HepG2 (cell line): Measurements from ENCODE around the gene SMARCD1. TPM values are rescaled to one million over a fixed set of nuclear protein-coding genes. Genes with fewer than 3 reads are reported as not detected.

Source experiments
- BCL6 ChIP-seq: IDR thresholded peaks from 2 replicates; pipeline ENCODE4 v1.6.1; 2016; ENCODE audit warnings: missing genetic modification reagents, missing compliant biosample characterization
- BORCS8-MEF2B ChIP-seq: sonication (generic); formaldehyde crosslinking; IDR thresholded peaks from 2 replicates; pipeline ENCODE4 v1.8.0; 2022; ENCODE audit warnings: mild to moderate bottlenecking, missing genetic modification reagents
- DNMT1 ChIP-seq: sonication (generic); formaldehyde crosslinking; IDR thresholded peaks from 2 replicates; pipeline ENCODE4 v1.5.1; 2020; ENCODE audit warnings: mild to moderate bottlenecking, missing genetic modification reagents
- GATAD2A ChIP-seq: IDR thresholded peaks from 2 replicates; pipeline ENCODE4 v1.6.1; 2016
- HDAC1 ChIP-seq: sonication (generic); formaldehyde crosslinking; IDR thresholded peaks from 2 replicates; pipeline ENCODE4 v1.5.1; 2020; ENCODE audit warnings: mild to moderate bottlenecking, missing genetic modification reagents
- HDAC2 ChIP-seq: sonication (generic); formaldehyde crosslinking; IDR thresholded peaks from 2 replicates; pipeline ENCODE4 v1.4.0; 2020; ENCODE audit warnings: missing genetic modification reagents
- HIVEP1 ChIP-seq: sonication (generic); formaldehyde crosslinking; IDR thresholded peaks from 2 replicates; pipeline ENCODE4 v1.4.0; 2020; ENCODE audit warnings: mild to moderate bottlenecking, missing genetic modification reagents
- HNF4G ChIP-seq, 2 experiments: sonication (generic) in 1 of 2; formaldehyde crosslinking in 1 of 2; IDR thresholded peaks; 2 replicates each; pipeline versions ENCODE4 v1.4.0 to v1.6.1; 2011 to 2020; ENCODE audit warnings: borderline replicate concordance in 2 of 2, low read depth in 2 of 2, mild to moderate bottlenecking in 2 of 2, low read length in 1 of 2, missing genetic modification reagents in 1 of 2, moderate library complexity in 1 of 2
- HOXA3 ChIP-seq: sonication (generic); formaldehyde crosslinking; IDR thresholded peaks from 2 replicates; pipeline ENCODE4 v1.5.0; 2020; ENCODE audit warnings: missing genetic modification reagents
- MAF1 ChIP-seq: sonication (generic); formaldehyde crosslinking; IDR thresholded peaks from 2 replicates; pipeline ENCODE4 v1.5.0; 2020; ENCODE audit warnings: missing genetic modification reagents, borderline replicate concordance
- MAZ ChIP-seq, 2 experiments: sonication (generic) in 1 of 2; formaldehyde crosslinking in 1 of 2; IDR thresholded peaks; 2 replicates each; pipeline versions ENCODE4 v1.5.0 to v1.6.1; 2012 to 2020; ENCODE audit warnings: low read depth in 2 of 2, mild to moderate bottlenecking in 2 of 2, borderline replicate concordance in 1 of 2, improper control_type of control experiment in 1 of 2, low read length in 1 of 2, missing genetic modification reagents in 1 of 2, moderate library complexity in 1 of 2
- MTA1 ChIP-seq: sonication (generic); formaldehyde crosslinking; IDR thresholded peaks from 2 replicates; pipeline ENCODE4 v1.4.0; 2020; ENCODE audit warnings: missing genetic modification reagents, mild to moderate bottlenecking, borderline replicate concordance
- MYC ChIP-seq: sonication (generic); formaldehyde crosslinking; IDR thresholded peaks from 2 replicates; pipeline ENCODE4 v1.9.0; 2021; ENCODE audit warnings: missing genetic modification reagents, borderline replicate concordance
- NFE2L2 ChIP-seq: fragments of 150-350 bp; IDR thresholded peaks from 2 replicates; pipeline ENCODE4 v1.6.1; 2014; ENCODE audit warnings: low read length
- NFKB2 ChIP-seq: sonication (generic); formaldehyde crosslinking; IDR thresholded peaks from 2 replicates; pipeline ENCODE4 v1.4.0; 2020; ENCODE audit warnings: missing genetic modification reagents, borderline replicate concordance
- POLR2G ChIP-seq: fragments of 200-400 bp; formaldehyde crosslinking; IDR thresholded peaks from 2 replicates; pipeline ENCODE4 v1.6.1; 2018; ENCODE audit warnings: mild to moderate bottlenecking, low read depth, low read length, moderate library complexity
- SALL1 ChIP-seq: sonication (generic); formaldehyde crosslinking; IDR thresholded peaks from 2 replicates; pipeline ENCODE4 v1.8.0; 2022; ENCODE audit warnings: mild to moderate bottlenecking, missing genetic modification reagents
- SNAI1 ChIP-seq: sonication (generic); formaldehyde crosslinking; IDR thresholded peaks from 2 replicates; pipeline ENCODE4 v1.5.0; 2020; ENCODE audit warnings: mild to moderate bottlenecking, missing genetic modification reagents, borderline replicate concordance
- SUZ12 ChIP-seq: fragments of 150-350 bp; IDR thresholded peaks from 2 replicates; pipeline ENCODE4 v1.6.1; 2014; ENCODE audit warnings: low read depth, low read length
- YEATS4 ChIP-seq: sonication (generic); formaldehyde crosslinking; IDR thresholded peaks from 2 replicates; pipeline ENCODE4 v1.4.0; 2020; ENCODE audit warnings: missing genetic modification reagents, borderline replicate concordance
- ZNF292 ChIP-seq: sonication (generic); formaldehyde crosslinking; IDR thresholded peaks from 2 replicates; pipeline ENCODE4 v1.8.1; 2022; ENCODE audit warnings: mild to moderate bottlenecking, low read depth, missing genetic modification reagents, borderline replicate concordance
- ZNF331 ChIP-seq: sonication (generic); formaldehyde crosslinking; IDR thresholded peaks from 2 replicates; pipeline ENCODE4 v1.4.0; 2020; ENCODE audit warnings: missing genetic modification reagents
- ZNF335 ChIP-seq: sonication (generic); formaldehyde crosslinking; IDR thresholded peaks from 2 replicates; pipeline ENCODE4 v1.4.0; 2020; ENCODE audit warnings: missing genetic modification reagents
- ZNF619 ChIP-seq: sonication (generic); formaldehyde crosslinking; IDR thresholded peaks from 2 replicates; pipeline ENCODE4 v1.4.0; 2020; ENCODE audit warnings: mild to moderate bottlenecking, missing genetic modification reagents
- ZSCAN21 ChIP-seq: sonication (generic); formaldehyde crosslinking; IDR thresholded peaks from 2 replicates; pipeline ENCODE4 v1.8.0; 2022; ENCODE audit warnings: mild to moderate bottlenecking, missing genetic modification reagents, moderate library complexity, borderline replicate concordance
- polyA plus RNA-seq, 8 experiments: library from polyadenylated mRNA; depleted of rRNA in 3 of 8; stranded (reverse) in 7 of 8; unstranded in 1 of 8; fragments of >200 nt; fragmentation: Illumina TruSeq in 4 of 8; extraction: Trizol in 4 of 8; gene quantifications; 2 replicates each; pipeline versions ENCODE4 v1.2.1 to v1.2.3, GENCODE V29; 2011 to 2016; ENCODE audit warnings: low read depth in 4 of 8, missing spikeins in 1 of 8, mixed read lengths in 1 of 8; ENCODE audit not compliant: insufficient read depth in 1 of 8
- total RNA-seq, 5 experiments: library from RNA; depleted of rRNA; stranded (reverse); fragments of >200 nt; fragmentation: Illumina TruSeq; extraction: Trizol; gene quantifications; 2 replicates each; pipeline ENCODE4 v1.2.3, GENCODE V29; 2016; ENCODE audit warnings: low read depth in 1 of 5
- TF ChIP-seq, protein P1 (sequence below): sonication (generic); formaldehyde crosslinking; IDR thresholded peaks from 2 replicates; pipeline ENCODE4 v1.5.0; 2020; ENCODE audit warnings: missing genetic modification reagents
- TF ChIP-seq, protein P2 (sequence below): sonication (generic); formaldehyde crosslinking; IDR thresholded peaks from 2 replicates; pipeline ENCODE4 v1.9.0; 2021; ENCODE audit warnings: missing genetic modification reagents, borderline replicate concordance

The SMARCD1 gene
- total and polyA plus RNA-seq, 2 of the 13 experiments (the other 11 are each of a cell fraction or from before 2014, with no cell fraction given), result 51.7 to 54.6 TPM

DNA sequence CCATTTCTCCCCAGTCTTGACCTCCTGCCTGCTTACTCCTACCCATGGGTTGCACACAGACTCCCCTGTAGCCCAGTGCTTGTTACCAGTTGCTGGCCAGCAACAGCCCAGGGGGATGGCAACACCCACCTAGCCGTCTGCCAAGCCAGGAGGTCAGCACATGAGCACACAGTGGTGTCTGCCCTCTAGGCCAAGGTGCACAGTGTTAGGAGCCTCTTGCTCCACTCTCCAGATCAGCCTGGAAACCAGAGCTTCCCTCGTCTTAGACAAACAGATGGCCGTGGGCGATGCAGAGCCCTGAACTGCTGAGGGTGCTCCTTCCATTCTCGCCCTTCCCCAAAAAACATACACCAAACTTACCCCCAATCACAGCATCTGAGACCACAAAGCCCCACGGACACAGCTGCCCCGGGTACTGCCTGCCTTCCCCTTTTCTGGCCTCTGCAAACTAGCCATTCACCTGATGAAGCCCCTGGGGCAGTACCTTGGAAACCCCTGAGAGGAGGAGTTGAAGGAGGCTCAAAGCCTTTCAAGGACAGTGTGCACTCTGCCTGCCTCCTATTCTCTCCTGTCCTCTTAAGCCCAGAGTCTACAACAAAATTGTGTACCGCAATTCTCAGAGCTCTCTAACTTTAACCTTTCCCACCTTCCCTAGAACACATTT is 17.6 kb downstream of the SMARCD1 start (continued):
- TF ChIP-seq MAF1, result no peak
- TF ChIP-seq HDAC1 (CRISPR knock-in tag), result no peak
- peak; percentile 52; the same call in 1 of the 2 replicates for TF ChIP-seq GATAD2A (CRISPR knock-in tag)
- 0 out of 2 replicates have a peak, but pooled peaks have one; percentile 49 for TF ChIP-seq ZNF335 (CRISPR knock-in tag)
- peak; percentile 52; the same call in 1 of the 2 replicates for TF ChIP-seq YEATS4 (CRISPR knock-in tag)
- no peak for TF ChIP-seq MAZ (IDR thresholded peaks at IDR 0.05; ENCODE audit: borderline replicate concordance, low read depth, low read length)
- TF ChIP-seq MAZ (CRISPR knock-in tag; IDR thresholded peaks at IDR 0.05; ENCODE audit: low read depth), result peak; percentile 36; the same call in 1 of the 2 replicates
- no peak for TF ChIP-seq NFE2L2
- TF ChIP-seq ZNF331 (CRISPR knock-in tag), result peak; percentile 63; the same call in 1 of the 2 replicates
- peak; percentile 45 for TF ChIP-seq HNF4G (IDR thresholded peaks at IDR 0.05; ENCODE audit: borderline replicate concordance, low read depth, low read length)
- TF ChIP-seq HNF4G (CRISPR knock-in tag; IDR thresholded peaks at IDR 0.05; ENCODE audit: borderline replicate concordance, low read depth), result 0 out of 2 replicates have a peak, but pooled peaks have one; percentile 49
- peak; percentile 49; the same call in 1 of the 2 replicates for TF ChIP-seq HIVEP1 (CRISPR knock-in tag)
- peak; percentile 70; the same call in 1 of the 2 replicates for TF ChIP-seq SALL1 (CRISPR knock-in tag)
- no peak for TF ChIP-seq DNMT1
- no peak for TF ChIP-seq SNAI1 (CRISPR knock-in tag)
- TF ChIP-seq SUZ12, result no peak
- TF ChIP-seq MYC (CRISPR knock-in tag), result peak; percentile 59; the same call in 1 of the 2 replicates
- TF ChIP-seq, protein P1, sequence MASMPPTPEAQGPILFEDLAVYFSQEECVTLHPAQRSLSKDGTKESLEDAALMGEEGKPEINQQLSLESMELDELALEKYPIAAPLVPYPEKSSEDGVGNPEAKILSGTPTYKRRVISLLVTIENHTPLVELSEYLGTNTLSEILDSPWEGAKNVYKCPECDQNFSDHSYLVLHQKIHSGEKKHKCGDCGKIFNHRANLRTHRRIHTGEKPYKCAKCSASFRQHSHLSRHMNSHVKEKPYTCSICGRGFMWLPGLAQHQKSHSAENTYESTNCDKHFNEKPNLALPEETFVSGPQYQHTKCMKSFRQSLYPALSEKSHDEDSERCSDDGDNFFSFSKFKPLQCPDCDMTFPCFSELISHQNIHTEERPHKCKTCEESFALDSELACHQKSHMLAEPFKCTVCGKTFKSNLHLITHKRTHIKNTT (CRISPR knock-in tag), result no peak
- TF ChIP-seq BORCS8-MEF2B (CRISPR knock-in tag), result peak; percentile 59; the same call in 1 of the 2 replicates
- TF ChIP-seq ZNF292 (CRISPR knock-in tag), result peak; percentile 50; the same call in 1 of the 2 replicates
- peak; percentile 35; the same call in 1 of the 2 replicates for TF ChIP-seq BCL6 (CRISPR knock-in tag)
- TF ChIP-seq, protein P2, sequence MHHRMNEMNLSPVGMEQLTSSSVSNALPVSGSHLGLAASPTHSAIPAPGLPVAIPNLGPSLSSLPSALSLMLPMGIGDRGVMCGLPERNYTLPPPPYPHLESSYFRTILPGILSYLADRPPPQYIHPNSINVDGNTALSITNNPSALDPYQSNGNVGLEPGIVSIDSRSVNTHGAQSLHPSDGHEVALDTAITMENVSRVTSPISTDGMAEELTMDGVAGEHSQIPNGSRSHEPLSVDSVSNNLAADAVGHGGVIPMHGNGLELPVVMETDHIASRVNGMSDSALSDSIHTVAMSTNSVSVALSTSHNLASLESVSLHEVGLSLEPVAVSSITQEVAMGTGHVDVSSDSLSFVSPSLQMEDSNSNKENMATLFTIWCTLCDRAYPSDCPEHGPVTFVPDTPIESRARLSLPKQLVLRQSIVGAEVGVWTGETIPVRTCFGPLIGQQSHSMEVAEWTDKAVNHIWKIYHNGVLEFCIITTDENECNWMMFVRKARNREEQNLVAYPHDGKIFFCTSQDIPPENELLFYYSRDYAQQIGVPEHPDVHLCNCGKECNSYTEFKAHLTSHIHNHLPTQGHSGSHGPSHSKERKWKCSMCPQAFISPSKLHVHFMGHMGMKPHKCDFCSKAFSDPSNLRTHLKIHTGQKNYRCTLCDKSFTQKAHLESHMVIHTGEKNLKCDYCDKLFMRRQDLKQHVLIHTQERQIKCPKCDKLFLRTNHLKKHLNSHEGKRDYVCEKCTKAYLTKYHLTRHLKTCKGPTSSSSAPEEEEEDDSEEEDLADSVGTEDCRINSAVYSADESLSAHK (CRISPR knock-in tag), result no peak
- TF ChIP-seq ZNF619 (CRISPR knock-in tag), result peak; percentile 43; the same call in 1 of the 2 replicates
- peak; percentile 59; the same call in 1 of the 2 replicates for TF ChIP-seq HOXA3
- TF ChIP-seq MTA1 (CRISPR knock-in tag), result peak; percentile 73; the same call in 1 of the 2 replicates
- peak; percentile 54; the same call in 1 of the 2 replicates for TF ChIP-seq HDAC2 (CRISPR knock-in tag)
- peak; percentile 43; the same call in 1 of the 2 replicates for TF ChIP-seq POLR2G
- no peak for TF ChIP-seq ZSCAN21 (CRISPR knock-in tag)
- peak; percentile 63; the same call in 1 of the 2 replicates for TF ChIP-seq NFKB2 (CRISPR knock-in tag)
